Fibroblast of lung (primary cell): ENCODE measurements around the gene KRT20. TPM values are rescaled to one million over a fixed set of nuclear protein-coding genes. Genes with fewer than 3 reads are reported as not detected.

ENCODE experiments used
- DNase-seq, 2 donors: peaks; one replicate each; pipeline versions ENCODE4 v3.0.0 to v3.0.0-alpha.2; 2010; ENCODE audit warnings: low read depth in 2 of 2
- H2AFZ ChIP-seq: 2 replicates; pipeline ENCODE4 v1.5.1; 2012; ENCODE audit warnings: low read length, control low read depth, inconsistent platforms
- H3K27ac ChIP-seq: 2 replicates; pipeline ENCODE4 v1.5.1; 2011; ENCODE audit warnings: low read length, control low read depth; ENCODE audit not compliant: insufficient read depth
- H3K27me3 ChIP-seq: 2 replicates; pipeline ENCODE4 v1.5.1; 2011; ENCODE audit warnings: mild to moderate bottlenecking, low read length; ENCODE audit not compliant: control insufficient read depth, insufficient read depth
- H3K36me3 ChIP-seq: 2 replicates; pipeline ENCODE4 v1.5.1; 2011; ENCODE audit warnings: low read length; ENCODE audit not compliant: control insufficient read depth, insufficient read depth
- H3K4me1 ChIP-seq: 2 replicates; pipeline ENCODE4 v1.5.1; 2011; ENCODE audit warnings: low read length; ENCODE audit not compliant: control insufficient read depth, insufficient read depth; ENCODE audit errors: extremely low read depth
- H3K4me2 ChIP-seq: 2 replicates; pipeline ENCODE4 v1.5.1; 2011; ENCODE audit warnings: low read length, control low read depth; ENCODE audit not compliant: insufficient read depth; ENCODE audit errors: extremely low read depth
- H3K4me3 ChIP-seq, 4 experiments: fragments of 200-600 bp in 1 of 4; sonication (generic) in 1 of 4; replicated peaks in 1 of 4; 2 replicates each; pipeline ENCODE4 v1.5.1; 2011 to 2016; ENCODE audit warnings: low read length in 4 of 4, low read depth in 3 of 4, mild to moderate bottlenecking in 3 of 4, control low read depth in 2 of 4, inconsistent platforms in 1 of 4, mixed read lengths in 1 of 4; ENCODE audit not compliant: insufficient read depth in 1 of 4; ENCODE audit errors: control extremely low read depth in 1 of 4
- H3K79me2 ChIP-seq: 2 replicates; pipeline ENCODE4 v1.5.1; 2012; ENCODE audit warnings: mild to moderate bottlenecking, low read length, inconsistent platforms; ENCODE audit not compliant: control insufficient read depth, insufficient read depth
- H3K9ac ChIP-seq: 2 replicates; pipeline ENCODE4 v1.5.1; 2011; ENCODE audit warnings: mild to moderate bottlenecking, low read length, control low read depth; ENCODE audit not compliant: insufficient read depth
- H3K9me3 ChIP-seq: 2 replicates; pipeline ENCODE4 v1.5.1; 2012; ENCODE audit warnings: low read depth, low read length; ENCODE audit not compliant: control insufficient read depth, insufficient read depth
- H4K20me1 ChIP-seq: 2 replicates; pipeline ENCODE4 v1.5.1; 2011; ENCODE audit warnings: low read length; ENCODE audit not compliant: control insufficient read depth, insufficient read depth; ENCODE audit errors: extremely low read depth
- EZH2 ChIP-seq: IDR thresholded peaks from 2 replicates; pipeline ENCODE4 v1.5.1; 2012; ENCODE audit warnings: low read length, control low read depth, mild to moderate bottlenecking; ENCODE audit errors: missing control alignments
- polyA plus RNA-seq, 2 donors: library from polyadenylated mRNA; depleted of rRNA in 1 of 2; stranded (reverse) in 1 of 2; unstranded in 1 of 2; fragments of >200 nt; gene quantifications; 2 replicates each; pipeline ENCODE4 v1.2.1, GENCODE V29; 2011 to 2012; ENCODE audit warnings: missing spikeins in 1 of 2
- total RNA-seq: library from RNA; depleted of rRNA; stranded (reverse); fragments of >200 nt; gene quantifications from 2 replicates; pipeline ENCODE4 v1.2.1, GENCODE V29; 2014
- TF ChIP-seq, protein P1 (sequence below), 2 donors: IDR thresholded peaks in 1 of 2; conservative IDR thresholded peaks in 1 of 2; 1 replicate in 1 of 2; 2 replicates in 1 of 2; pipeline ENCODE4 v1.5.1; 2011 to 2012; ENCODE audit warnings: low read length in 2 of 2, control low read depth in 1 of 2, inconsistent platforms in 1 of 2, low read depth in 1 of 2, mild to moderate bottlenecking in 1 of 2

Gene KRT20
- total and polyA plus RNA-seq, 2 donors (not counting 1 experiment from before 2014, with no cell fraction given) = not detected

DNA sequence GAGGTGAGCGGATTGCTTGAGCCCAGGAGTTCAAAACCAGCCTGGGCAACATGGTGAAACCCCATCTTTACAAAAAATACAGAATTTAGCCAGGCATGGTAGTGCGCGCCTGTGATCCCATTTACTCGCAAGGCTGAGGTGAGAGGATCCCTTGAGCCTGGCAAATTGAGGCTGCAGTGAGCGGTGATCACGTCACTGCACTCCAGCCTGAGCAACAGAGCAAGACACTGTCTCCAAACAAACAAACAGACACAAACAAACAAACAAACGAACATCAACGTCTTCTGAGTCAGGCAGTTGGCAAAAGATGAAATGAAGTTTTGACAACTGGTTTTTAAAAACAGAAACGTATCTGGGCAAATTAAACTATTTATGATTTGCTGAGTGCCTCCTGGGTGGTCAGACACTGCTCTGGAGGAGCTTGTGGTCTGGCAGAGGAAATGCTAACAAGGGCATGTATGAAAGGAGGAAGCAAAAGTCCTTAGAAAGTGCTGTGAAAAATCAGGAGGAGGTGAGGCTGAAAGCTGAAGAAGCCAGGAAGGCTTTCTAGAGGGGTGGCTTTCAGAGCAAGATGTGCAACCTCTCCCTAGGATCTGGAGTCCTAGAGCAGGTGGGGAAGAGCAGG, 10.2 kb upstream of the KRT20 start:
- Histone ChIP-seq H3K9me3 (no peaks in the 10 kb centered on the region), H3K27ac (no peak overlapping the region), H2AFZ (no peak overlapping the region), H3K9ac (no peak overlapping the region), H3K36me3 (no peaks in the 10 kb centered on the region), H3K27me3 (peaks cover 17% of the 10 kb centered on the region), H3K79me2 (no peaks in the 10 kb centered on the region), H3K4me3 (no peak overlapping the region), H3K4me1 (no peaks in the 10 kb centered on the region), H3K4me2 (no peak overlapping the region), H4K20me1 (no peaks in the 10 kb centered on the region)
- no peak for DNase-seq
- TF ChIP-seq EZH2 = no peak
- TF ChIP-seq, protein P1, sequence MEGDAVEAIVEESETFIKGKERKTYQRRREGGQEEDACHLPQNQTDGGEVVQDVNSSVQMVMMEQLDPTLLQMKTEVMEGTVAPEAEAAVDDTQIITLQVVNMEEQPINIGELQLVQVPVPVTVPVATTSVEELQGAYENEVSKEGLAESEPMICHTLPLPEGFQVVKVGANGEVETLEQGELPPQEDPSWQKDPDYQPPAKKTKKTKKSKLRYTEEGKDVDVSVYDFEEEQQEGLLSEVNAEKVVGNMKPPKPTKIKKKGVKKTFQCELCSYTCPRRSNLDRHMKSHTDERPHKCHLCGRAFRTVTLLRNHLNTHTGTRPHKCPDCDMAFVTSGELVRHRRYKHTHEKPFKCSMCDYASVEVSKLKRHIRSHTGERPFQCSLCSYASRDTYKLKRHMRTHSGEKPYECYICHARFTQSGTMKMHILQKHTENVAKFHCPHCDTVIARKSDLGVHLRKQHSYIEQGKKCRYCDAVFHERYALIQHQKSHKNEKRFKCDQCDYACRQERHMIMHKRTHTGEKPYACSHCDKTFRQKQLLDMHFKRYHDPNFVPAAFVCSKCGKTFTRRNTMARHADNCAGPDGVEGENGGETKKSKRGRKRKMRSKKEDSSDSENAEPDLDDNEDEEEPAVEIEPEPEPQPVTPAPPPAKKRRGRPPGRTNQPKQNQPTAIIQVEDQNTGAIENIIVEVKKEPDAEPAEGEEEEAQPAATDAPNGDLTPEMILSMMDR (conservative IDR thresholded peaks at IDR 0.05 in 1 of 2, IDR thresholded peaks at IDR 0.05 in 1 of 2; ENCODE audit: low read depth in 1 of 2, low read length in 2 of 2) = no peak

DNA sequence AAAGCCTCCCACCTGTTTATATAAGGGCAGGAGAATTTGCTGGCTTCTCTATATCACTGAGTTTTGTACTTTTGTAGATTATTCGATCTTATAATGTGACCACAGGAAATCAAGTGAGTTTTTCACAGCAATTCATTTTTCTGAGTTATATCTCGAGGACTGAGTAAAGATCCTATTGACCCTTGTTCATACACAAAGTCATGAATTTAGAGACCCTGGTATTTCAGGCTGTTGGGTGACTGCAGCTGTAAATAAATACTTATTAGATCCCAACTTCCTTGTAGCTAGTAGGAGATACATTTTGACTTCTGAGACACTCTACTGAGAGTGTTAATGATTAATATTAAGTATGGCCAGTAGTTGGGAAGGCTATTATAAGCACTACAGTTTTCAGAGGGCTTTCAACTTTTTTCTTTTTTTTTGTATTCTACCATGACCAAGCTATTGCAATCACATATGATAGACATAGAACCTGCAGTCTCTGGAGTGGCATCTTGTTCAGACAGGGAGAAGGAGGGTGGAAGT, 3.2 kb upstream of the KRT20 start:
- no peaks in the 10 kb centered on the region for H3K9me3 ChIP-seq
- no peak overlapping the region for H2AFZ ChIP-seq
- H3K79me2 ChIP-seq = no peaks in the 10 kb centered on the region
- H3K36me3 ChIP-seq = no peaks in the 10 kb centered on the region
- no peak overlapping the region for H3K4me3 ChIP-seq
- no peak overlapping the region for H3K4me2 ChIP-seq
- TF ChIP-seq, protein P1 (conservative IDR thresholded peaks at IDR 0.05 in 1 of 2, IDR thresholded peaks at IDR 0.05 in 1 of 2; ENCODE audit: low read depth in 1 of 2, low read length in 2 of 2) = no peak
- TF ChIP-seq EZH2 = no peak
- peaks cover 24% of the 10 kb centered on the region for H3K27me3 ChIP-seq
- H3K27ac ChIP-seq = no peak overlapping the region
- H3K9ac ChIP-seq = no peak overlapping the region
- no peaks in the 10 kb centered on the region for H4K20me1 ChIP-seq
- no peaks in the 10 kb centered on the region for H3K4me1 ChIP-seq
- DNase-seq = no peak

DNA sequence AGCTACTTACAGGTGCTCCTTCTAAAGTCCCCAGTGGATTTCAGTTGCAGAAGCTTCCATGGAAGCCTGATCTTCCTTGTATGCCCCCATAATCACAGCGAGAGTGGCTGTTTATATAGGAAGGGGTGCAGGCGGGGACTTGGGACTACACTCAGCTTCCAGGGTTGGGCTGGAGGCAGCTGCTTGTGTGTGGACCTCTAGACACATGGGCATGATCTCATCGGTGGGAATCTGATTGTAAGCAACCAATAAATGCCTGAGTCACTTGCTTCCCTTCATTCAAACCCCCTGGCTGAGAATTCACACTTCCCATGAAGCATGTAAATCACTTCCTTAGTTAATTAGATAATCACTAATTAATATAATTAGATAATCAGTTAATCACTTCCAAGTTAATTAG, 1.0 kb upstream of the KRT20 start:
- Histone ChIP-seq H3K79me2 (no peaks in the 10 kb centered on the region), H3K27ac (no peak overlapping the region), H3K4me3 (no peak overlapping the region), H4K20me1 (no peaks in the 10 kb centered on the region), H3K36me3 (no peaks in the 10 kb centered on the region), H3K9ac (no peak overlapping the region), H3K9me3 (no peaks in the 10 kb centered on the region), H3K27me3 (peaks cover 18% of the 10 kb centered on the region), H3K4me1 (no peaks in the 10 kb centered on the region), H2AFZ (no peak overlapping the region), H3K4me2 (no peak overlapping the region)
- peak in 1 of 2 donors; percentile 34 for DNase-seq
- TF ChIP-seq EZH2 = no peak
- TF ChIP-seq, protein P1 (conservative IDR thresholded peaks at IDR 0.05 in 1 of 2, IDR thresholded peaks at IDR 0.05 in 1 of 2; ENCODE audit: low read depth in 1 of 2, low read length in 2 of 2) = no peak
